ENCODE data around the gene LRIT3. TPM values are rescaled to one million over a fixed set of nuclear protein-coding genes. Genes with fewer than 3 reads are reported as not detected.
A peak's percentile ranks its signal among the peaks of the same experiment; 100 is the strongest.

LRIT3 gene
- polyA plus RNA-seq (ENCODE audit: insufficient read length): 0.46 TPM

- DNase-seq: no peak
These were observed at the start of gene LRIT3 for GRCh38 chr4:109847896-109848442. TSS of gene LRIT3 (plus strand) at chr4:109848107. CDS start at chr4:109848202, 95 bp downstream.

- DNase-seq: no peak
These were observed 49.0 kb upstream of the LRIT3 start for GRCh38 chr4:109798866-109799265.

- no peak for DNase-seq
These were observed 46.7 kb upstream of the LRIT3 start for GRCh38 chr4:109801099-109801789.

DNA sequence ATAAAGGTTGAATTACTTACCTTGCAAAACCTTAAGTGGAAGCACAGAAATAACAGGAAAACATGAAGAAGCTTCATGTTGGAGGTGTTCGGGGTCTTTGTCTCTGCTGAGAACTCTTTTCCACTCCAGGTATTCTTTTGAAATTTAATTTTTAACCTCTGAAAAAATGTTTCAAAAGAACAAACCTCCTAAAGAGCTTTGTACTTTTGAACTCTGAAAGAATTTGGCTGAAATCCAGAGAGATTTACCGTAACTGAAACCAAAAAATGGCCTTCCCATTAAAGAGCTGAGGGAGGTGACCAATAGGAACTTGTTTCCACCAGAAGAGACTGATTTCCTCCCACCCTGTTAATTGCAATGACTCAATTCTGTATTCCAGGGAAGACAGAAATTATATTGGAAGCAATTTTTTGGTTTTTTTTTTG lies 46.0 kb upstream of the LRIT3 start, which contains the start of gene CFI:
Gene CFI (minus strand): TSS at position 105 of the 425 bp plus-strand sequence. CDS start 28 bp downstream, at position 77.
- DNase-seq: no peak

DNA sequence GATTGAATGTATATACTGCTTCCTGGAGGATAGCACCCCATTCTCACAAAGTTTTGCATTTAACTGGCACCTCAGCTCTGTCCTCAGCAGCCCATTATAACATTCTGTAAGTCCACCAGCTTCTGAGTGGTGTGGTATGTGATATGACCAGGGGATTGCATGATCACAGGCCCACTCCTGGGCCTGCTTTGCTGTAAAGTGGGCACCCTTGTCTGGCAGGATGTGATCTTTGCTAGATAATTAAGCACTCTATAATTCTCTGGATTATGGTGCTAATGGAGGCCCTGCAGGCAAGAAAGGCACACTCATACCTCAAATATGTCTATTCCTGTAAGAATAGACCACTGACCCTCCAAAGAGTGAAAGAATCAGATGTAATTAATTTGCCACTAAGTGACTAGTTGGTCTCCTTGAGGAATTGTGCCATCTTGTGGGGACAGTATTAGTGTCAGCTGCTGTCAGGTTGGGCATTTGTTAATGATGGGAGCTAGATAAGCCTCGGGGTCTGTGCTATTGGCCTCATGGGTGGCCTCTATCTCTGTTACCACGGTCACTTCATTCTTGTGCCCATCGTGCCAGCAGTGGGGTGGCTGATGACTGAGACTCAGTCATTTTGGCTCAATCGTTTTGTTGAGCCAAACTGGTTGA lies 43.9 kb upstream of the LRIT3 start:
- no peak for DNase-seq

DNA sequence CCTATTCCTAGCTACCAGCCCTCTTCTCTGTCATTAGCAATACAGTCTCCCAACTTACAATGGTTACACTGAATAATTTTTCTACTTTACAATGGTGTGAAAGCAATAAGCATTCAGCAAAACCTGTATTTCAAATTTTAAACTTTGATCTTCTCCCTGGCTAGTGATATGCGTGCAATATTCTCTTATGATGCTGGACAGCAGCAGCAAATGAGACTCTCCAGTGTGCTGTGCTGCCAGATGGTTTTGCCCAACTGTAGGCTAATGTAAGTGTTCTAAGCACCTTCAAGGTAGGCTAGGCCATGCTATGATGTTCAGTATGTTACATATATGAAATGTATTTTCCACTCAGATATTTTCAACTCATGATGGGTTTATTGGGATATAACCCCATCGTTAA lies 38.3 kb upstream of the LRIT3 start:
- DNase-seq: no peak

DNA sequence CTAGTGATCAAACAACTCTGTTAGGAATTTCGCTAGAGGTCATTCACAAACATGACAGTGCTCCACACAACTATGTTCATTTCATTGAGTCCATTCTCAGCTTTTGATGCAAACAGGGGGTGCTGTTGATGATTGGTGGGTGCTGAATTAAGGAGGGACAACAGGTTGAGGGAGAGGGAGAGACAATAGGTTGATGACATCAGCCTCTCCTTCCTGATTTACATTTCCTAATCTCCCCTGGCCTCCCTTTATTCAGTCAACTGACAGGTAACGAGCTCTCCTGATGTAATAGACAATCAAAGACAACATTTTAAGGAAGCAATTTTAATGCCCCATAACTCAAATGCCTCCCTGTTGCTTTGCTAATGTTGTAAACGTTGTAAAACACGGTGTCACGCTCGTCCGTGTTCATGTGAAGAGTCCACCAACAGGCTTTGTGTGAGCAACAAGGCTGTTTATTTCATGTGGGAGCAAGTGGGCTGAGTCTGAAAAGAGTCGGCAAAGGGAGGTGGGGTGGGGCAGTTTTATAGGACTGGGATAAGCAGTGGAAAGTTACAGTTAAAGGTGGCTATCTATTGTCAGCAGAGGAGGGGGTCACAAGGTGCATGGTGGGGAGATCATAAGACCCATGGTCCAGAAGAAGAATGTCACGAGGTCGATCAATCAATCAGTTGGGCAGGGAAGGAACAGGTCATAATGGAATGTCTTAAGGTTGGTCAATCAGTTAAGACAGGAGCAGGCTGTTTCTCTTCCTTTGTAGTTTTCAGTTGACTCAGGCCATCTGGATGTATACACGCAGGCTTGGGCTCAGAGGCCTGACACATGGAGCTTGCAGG lies 37.1 kb upstream of the LRIT3 start:
- DNase-seq: no peak

- no peak for DNase-seq
These were observed 36.2 kb upstream of the LRIT3 start for GRCh38 chr4:109811707-109812106.

DNA sequence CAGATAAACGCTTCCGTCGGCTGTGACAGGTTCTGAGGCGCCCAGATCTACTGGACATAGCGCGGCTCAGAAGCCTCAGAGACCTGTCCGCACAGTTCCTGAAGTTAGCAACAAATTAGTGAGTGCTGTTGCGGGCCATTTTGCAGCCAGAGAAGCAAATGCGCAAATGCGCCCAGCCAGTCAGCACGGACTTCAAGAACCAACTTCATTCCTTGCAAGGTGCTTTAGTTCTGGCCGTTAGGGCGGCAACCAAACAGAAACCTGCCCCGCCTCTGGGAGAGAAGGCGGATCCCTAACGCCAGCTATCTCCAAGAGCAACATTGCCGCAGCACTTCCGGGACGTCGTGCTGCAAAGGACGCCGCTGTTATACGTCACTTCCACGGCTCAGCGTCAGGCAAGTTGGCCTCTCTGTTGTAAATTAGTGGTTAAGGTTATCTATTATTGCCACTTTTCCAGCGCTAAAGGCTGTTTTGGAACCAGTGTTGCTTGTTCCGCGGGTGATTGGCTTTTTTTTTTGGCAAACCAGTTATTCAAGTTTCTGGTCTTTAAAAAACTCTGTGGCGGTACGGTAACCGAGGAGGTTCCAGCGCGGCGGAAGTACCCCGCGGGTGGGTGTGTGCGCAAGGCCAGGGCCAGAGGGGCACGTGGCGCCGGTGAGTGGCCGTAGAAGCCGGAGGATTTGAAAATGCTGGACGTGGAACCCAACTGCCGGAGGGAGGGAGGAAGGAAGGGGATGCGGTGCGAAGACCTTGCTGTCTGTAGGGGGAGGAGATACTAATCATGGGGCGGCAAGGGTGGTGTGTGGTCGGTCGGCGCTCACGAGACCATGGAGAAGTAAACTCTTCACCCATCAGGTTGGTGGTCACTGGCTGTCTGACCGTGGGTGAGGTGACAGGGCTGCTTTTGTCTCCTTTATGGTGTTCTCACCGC lies 32.5 kb upstream of the LRIT3 start, which contains the start of gene GAR1:
Gene GAR1 (plus strand): TSS at position 612 of the 931 bp plus-strand sequence. CDS start 403 bp downstream, outside the sequence.
- peak; percentile 94 for DNase-seq

DNA sequence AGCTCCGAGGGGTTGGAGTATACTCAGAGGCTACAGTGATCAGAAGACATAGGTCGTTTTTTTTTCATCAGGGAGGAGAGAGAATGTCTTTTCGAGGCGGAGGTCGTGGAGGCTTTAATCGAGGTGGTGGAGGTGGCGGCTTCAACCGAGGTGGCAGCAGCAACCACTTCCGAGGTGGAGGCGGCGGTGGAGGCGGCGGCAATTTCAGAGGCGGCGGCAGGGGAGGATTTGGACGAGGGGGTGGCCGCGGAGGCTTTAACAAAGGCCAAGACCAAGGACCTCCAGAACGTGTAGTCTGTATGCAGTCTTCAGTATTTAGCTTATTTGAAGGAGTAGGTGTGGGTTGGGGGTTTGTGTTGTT lies 31.8 kb upstream of the LRIT3 start:
- no peak for DNase-seq

GRCh38 chr4:109816894-109817293 lies 31.0 kb upstream of the LRIT3 start:
- no peak for DNase-seq

DNA sequence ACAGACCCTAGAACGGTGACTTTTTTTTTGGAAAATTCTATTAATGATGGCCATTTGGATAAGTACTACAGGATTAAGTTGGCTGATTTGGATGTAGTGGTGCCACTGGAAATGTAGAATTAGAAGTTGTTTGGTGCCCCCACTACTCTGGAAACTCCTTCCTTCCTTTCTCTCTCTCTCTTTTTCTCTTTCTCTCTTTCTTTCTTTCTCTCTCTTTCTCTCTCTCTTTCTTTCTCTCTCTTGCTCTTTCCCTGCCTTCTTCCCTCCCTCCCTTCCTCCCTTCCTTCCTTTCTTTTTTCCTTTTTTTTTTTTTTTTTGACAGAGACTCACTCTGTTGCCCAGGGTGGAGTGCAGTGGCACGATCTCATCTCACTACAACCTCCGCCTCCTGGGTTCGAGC lies 29.6 kb upstream of the LRIT3 start:
- DNase-seq: no peak

- no peak for DNase-seq
These were observed 27.3 kb upstream of the LRIT3 start for GRCh38 chr4:109820563-109820962.

GRCh38 chr4:109821185-109821584 lies 26.7 kb upstream of the LRIT3 start:
- no peak for DNase-seq

GRCh38 chr4:109826719-109827118 lies 21.2 kb upstream of the LRIT3 start:
- no peak for DNase-seq

GRCh38 chr4:109827672-109828071 lies 20.2 kb upstream of the LRIT3 start, which contains the start of gene RRH:
TSS of gene RRH (plus strand) at chr4:109827972. CDS start at chr4:109828028, 56 bp downstream.
- DNase-seq: no peak

- no peak for DNase-seq
These were observed 14.2 kb upstream of the LRIT3 start for GRCh38 chr4:109833756-109834155.

- DNase-seq: no peak
These were observed 10.9 kb upstream of the LRIT3 start for GRCh38 chr4:109836985-109837384.

- DNase-seq: no peak
These were observed 1.4 kb upstream of the LRIT3 start for GRCh38 chr4:109846395-109847098.

DNA sequence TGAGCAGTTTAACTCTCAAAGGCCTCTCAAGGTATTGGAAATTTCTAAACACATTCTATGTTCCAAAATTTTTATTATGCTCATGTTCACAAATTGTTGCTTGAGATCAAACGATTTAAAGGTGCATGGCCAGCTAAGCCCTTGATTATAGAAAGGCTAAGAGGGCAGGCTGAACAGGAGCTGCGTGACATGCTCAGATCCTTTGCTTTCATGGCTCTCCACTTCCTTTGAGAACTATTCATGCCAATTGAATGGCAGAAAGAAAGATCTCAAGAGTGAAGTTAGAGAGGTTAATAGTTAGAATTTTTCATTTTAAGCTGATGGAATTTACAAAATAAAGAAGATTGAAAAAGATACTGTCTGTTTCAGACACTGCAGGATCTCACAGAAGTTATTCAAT lies 594 bp downstream of the LRIT3 start:
- DNase-seq: no peak

GRCh38 chr4:109850601-109851000 lies 2.7 kb downstream of the LRIT3 start:
- no peak for DNase-seq

All from hindlimb muscle (tissue), 1 donor.